HepG2 (cell line): ENCODE measurements around the gene RNASE13. TPM values are rescaled to one million over a fixed set of nuclear protein-coding genes. Genes with fewer than 3 reads are reported as not detected.

ENCODE experiments used
- GFI1 ChIP-seq: sonication (generic); formaldehyde crosslinking; IDR thresholded peaks from 2 replicates; pipeline ENCODE4 v1.5.0; 2020; ENCODE audit warnings: missing genetic modification reagents, mild to moderate bottlenecking, borderline replicate concordance
- GZF1 ChIP-seq: sonication (generic); formaldehyde crosslinking; IDR thresholded peaks from 2 replicates; pipeline ENCODE4 v1.5.1; 2020; ENCODE audit warnings: mild to moderate bottlenecking, missing genetic modification reagents
- HMGXB3 ChIP-seq: sonication (generic); formaldehyde crosslinking; IDR thresholded peaks from 2 replicates; pipeline ENCODE4 v1.4.0; 2020; ENCODE audit warnings: missing genetic modification reagents, borderline replicate concordance
- MLXIP ChIP-seq: sonication (generic); formaldehyde crosslinking; IDR thresholded peaks from 2 replicates; pipeline ENCODE4 v1.9.0; 2021; ENCODE audit warnings: missing genetic modification reagents, borderline replicate concordance
- TFE3 ChIP-seq: IDR thresholded peaks from 2 replicates; pipeline ENCODE4 v1.6.1; 2016
- THAP9 ChIP-seq: sonication (generic); formaldehyde crosslinking; IDR thresholded peaks from 2 replicates; pipeline ENCODE4; 2020; ENCODE audit warnings: missing genetic modification reagents, mild to moderate bottlenecking, borderline replicate concordance
- ZBTB7B ChIP-seq: sonication (generic); formaldehyde crosslinking; IDR thresholded peaks from 2 replicates; pipeline ENCODE4 v1.4.0; 2020; ENCODE audit warnings: missing genetic modification reagents
- ZNF407 ChIP-seq: sonication (generic); formaldehyde crosslinking; IDR thresholded peaks from one replicate; pipeline ENCODE4 v1.5.1; 2020; ENCODE audit warnings: mild to moderate bottlenecking, missing genetic modification reagents; ENCODE audit errors: not compliant biosample characterization
- polyA plus RNA-seq, 8 experiments: library from polyadenylated mRNA; depleted of rRNA in 3 of 8; stranded (reverse) in 7 of 8; unstranded in 1 of 8; fragments of >200 nt; fragmentation: Illumina TruSeq in 4 of 8; extraction: Trizol in 4 of 8; gene quantifications; 2 replicates each; pipeline versions ENCODE4 v1.2.1 to v1.2.3, GENCODE V29; 2011 to 2016; ENCODE audit warnings: low read depth in 4 of 8, missing spikeins in 1 of 8, mixed read lengths in 1 of 8; ENCODE audit not compliant: insufficient read depth in 1 of 8
- total RNA-seq, 5 experiments: library from RNA; depleted of rRNA; stranded (reverse); fragments of >200 nt; fragmentation: Illumina TruSeq; extraction: Trizol; gene quantifications; 2 replicates each; pipeline ENCODE4 v1.2.3, GENCODE V29; 2016; ENCODE audit warnings: low read depth in 1 of 5

RNASE13 gene
- total and polyA plus RNA-seq, 2 of the 13 experiments (the other 11 are each of a cell fraction or from before 2014, with no cell fraction given) = 1.0 TPM; not detected in 1

- TF ChIP-seq HMGXB3 (CRISPR knock-in tag) (0 out of 2 replicates have a peak, but pooled peaks have one; percentile 9), GZF1 (CRISPR knock-in tag) (no peak), GFI1 (CRISPR knock-in tag) (no peak), ZNF407 (CRISPR knock-in tag) (no peak), TFE3 (no peak), THAP9 (CRISPR knock-in tag) (no peak), MLXIP (no peak), ZBTB7B (no peak)
These were observed 20.1 kb upstream of the RNASE13 start (continued) for GRCh38 chr14:21054768-21055145.
